Measurements from ENCODE around the gene VSIG4. TPM values are rescaled to one million over a fixed set of nuclear protein-coding genes. Genes with fewer than 3 reads are reported as not detected.

The VSIG4 gene
- total RNA-seq, 2 experiments from 2014 or later: not detected

DNA sequence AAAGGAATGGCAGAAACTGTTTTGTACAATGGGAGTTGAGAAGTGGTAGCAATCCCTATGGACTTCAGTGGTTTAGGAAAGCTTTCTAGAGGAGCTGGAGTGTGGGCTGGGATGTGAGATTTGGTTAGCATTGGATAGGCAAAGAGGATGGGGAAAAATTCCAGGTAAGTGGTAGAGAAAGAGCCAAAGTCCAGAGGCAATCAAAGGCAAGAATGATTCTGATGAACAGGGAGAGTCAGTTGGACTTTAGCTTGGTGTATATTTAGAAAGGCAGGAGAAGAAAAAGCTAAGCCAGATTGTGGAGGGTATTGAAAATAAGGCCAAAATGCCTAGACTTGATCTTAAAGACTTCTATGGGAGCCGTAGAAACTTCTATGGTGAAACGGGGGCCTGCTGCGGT, 3.7 kb upstream of the VSIG4 start:
- H3K4me3 Mint-ChIP-seq: no peak overlapping the region
- no peaks in the 10 kb centered on the region for H3K27me3 Mint-ChIP-seq
- no peaks in the 10 kb centered on the region for H3K9me3 Mint-ChIP-seq (ENCODE audit: low read depth)
- H3K4me1 Mint-ChIP-seq: peaks cover 33% of the 10 kb centered on the region
- CTCF ChIA-PET: no interaction called here
- DNase-seq: no peak
- peaks cover 6% of the 10 kb centered on the region for H3K36me3 Mint-ChIP-seq
- no peak for ATAC-seq
- no peak overlapping the region for H3K27ac Mint-ChIP-seq

GRCh38 chrX:66042307-66043077, 2.6 kb upstream of the VSIG4 start:
- H3K9me3 Mint-ChIP-seq (ENCODE audit: low read depth): no peaks in the 10 kb centered on the region
- H3K4me3 Mint-ChIP-seq: no peak overlapping the region
- H3K36me3 Mint-ChIP-seq: peaks cover 5% of the 10 kb centered on the region
- no peak overlapping the region for H3K27ac Mint-ChIP-seq
- peaks cover 28% of the 10 kb centered on the region for H3K4me1 Mint-ChIP-seq
- ATAC-seq: no peak
- CTCF ChIA-PET: no interaction called here
- DNase-seq: no peak
- no peaks in the 10 kb centered on the region for H3K27me3 Mint-ChIP-seq

DNA sequence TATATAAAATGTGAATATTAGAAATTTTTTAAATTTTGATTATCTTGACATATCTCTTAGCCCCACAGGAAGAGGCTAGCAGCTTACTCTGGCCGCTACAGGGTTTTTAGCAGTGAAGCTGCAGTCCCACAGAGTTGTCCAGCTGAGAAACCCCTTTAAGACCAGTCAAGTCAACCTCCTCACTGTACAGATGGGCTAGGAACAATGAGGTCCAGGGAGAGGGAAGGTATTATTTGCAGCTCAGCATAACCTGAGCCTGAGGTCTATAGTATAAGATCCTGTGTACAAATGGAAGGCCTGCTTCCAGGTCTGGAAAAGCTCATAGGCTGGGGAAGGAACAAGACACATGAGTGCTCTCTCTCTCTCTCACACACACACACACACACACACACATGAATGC, 1.8 kb downstream of the VSIG4 start:
- ATAC-seq (peak; percentile 41), DNase-seq (no peak)
- H3K4me1 Mint-ChIP-seq: peaks cover 4% of the 10 kb centered on the region
- CTCF ChIA-PET: interaction anchor here (0.9 kb wide), 1 partner anchor 72 kb away, joined by 4 read pairs; no protein-coding TSS in a partner anchor
- no peaks in the 10 kb centered on the region for H3K9me3 Mint-ChIP-seq (ENCODE audit: low read depth)
- peaks cover 2% of the 10 kb centered on the region for H3K36me3 Mint-ChIP-seq
- no peaks in the 10 kb centered on the region for H3K27me3 Mint-ChIP-seq
- no peak overlapping the region for H3K27ac Mint-ChIP-seq
- H3K4me3 Mint-ChIP-seq: no peak overlapping the region

GRCh38 chrX:66036231-66036630, 3.6 kb downstream of the VSIG4 start:
- Mint-ChIP-seq H3K4me3 (no peak overlapping the region), H3K27ac (no peak overlapping the region), H3K9me3 (ENCODE audit: low read depth) (no peaks in the 10 kb centered on the region), H3K4me1 (peaks cover 2% of the 10 kb centered on the region), H3K27me3 (no peaks in the 10 kb centered on the region), H3K36me3 (peaks cover 2% of the 10 kb centered on the region)
- CTCF ChIA-PET: no interaction called here
- no peak for DNase-seq
- ATAC-seq: no peak

GRCh38 chrX:66035667-66036066, 4.2 kb downstream of the VSIG4 start:
- H3K27ac Mint-ChIP-seq: no peak overlapping the region
- no peaks in the 10 kb centered on the region for H3K9me3 Mint-ChIP-seq (ENCODE audit: low read depth)
- H3K36me3 Mint-ChIP-seq: peaks cover 2% of the 10 kb centered on the region
- DNase-seq (no peak), ATAC-seq (no peak)
- no peak overlapping the region for H3K4me3 Mint-ChIP-seq
- CTCF ChIA-PET: interaction anchor here (1.6 kb wide), 1 partner anchor 10 kb away, joined by 4 read pairs; no protein-coding TSS in a partner anchor
- peaks cover 2% of the 10 kb centered on the region for H3K4me1 Mint-ChIP-seq
- H3K27me3 Mint-ChIP-seq: no peaks in the 10 kb centered on the region

- ATAC-seq: peak; percentile 71
- Mint-ChIP-seq H3K27ac (no peak overlapping the region), H3K36me3 (no peaks in the 10 kb centered on the region), H3K9me3 (ENCODE audit: low read depth) (no peaks in the 10 kb centered on the region), H3K4me1 (peaks cover 2% of the 10 kb centered on the region), H3K27me3 (no peaks in the 10 kb centered on the region), H3K4me3 (no peak overlapping the region)
- CTCF ChIA-PET: interaction anchor here (0.9 to 1.2 kb wide), 2 partner anchors 13 to 364 kb away, joined by 3 read pairs; partner anchors contain the start of gene MSN
- no peak for DNase-seq
Measured at GRCh38 chrX:66030505-66031317, 9.2 kb downstream of the VSIG4 start.

- H3K36me3 Mint-ChIP-seq: no peaks in the 10 kb centered on the region
- H3K27ac Mint-ChIP-seq: no peak overlapping the region
- no peaks in the 10 kb centered on the region for H3K9me3 Mint-ChIP-seq (ENCODE audit: low read depth)
- CTCF ChIA-PET: interaction anchor here (0.7 to 0.9 kb wide), 3 partner anchors 12 to 441 kb away, joined by 3 to 4 read pairs (median 3); no protein-coding TSS in a partner anchor
- ATAC-seq (no peak), DNase-seq (no peak)
- H3K4me3 Mint-ChIP-seq: no peak overlapping the region
- H3K4me1 Mint-ChIP-seq: peaks cover 5% of the 10 kb centered on the region
- H3K27me3 Mint-ChIP-seq: no peaks in the 10 kb centered on the region
Measured at GRCh38 chrX:66028936-66029335, 10.9 kb downstream of the VSIG4 start.

DNA sequence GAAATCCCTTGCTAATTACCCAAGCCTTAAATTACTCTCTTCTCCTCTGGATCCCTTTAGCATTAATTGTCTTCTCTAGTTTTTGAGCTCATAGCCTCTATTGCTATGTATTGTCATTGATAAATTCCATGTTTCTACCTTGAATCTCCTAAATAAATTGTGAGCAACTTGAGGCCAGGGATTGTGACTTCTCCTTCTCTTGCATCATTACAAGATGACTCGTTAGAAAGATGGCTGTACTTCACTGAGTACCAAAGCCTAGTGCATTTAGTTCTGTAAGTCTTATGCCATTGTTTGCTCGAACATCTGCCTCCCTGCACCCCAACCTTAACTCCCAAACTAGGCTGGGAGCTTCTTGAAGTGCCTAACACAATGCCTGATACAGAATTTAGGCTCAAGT, 15.3 kb downstream of the VSIG4 start:
- H3K27me3 Mint-ChIP-seq: no peaks in the 10 kb centered on the region
- ATAC-seq: no peak
- peaks cover 15% of the 10 kb centered on the region for H3K36me3 Mint-ChIP-seq
- H3K27ac Mint-ChIP-seq: no peak overlapping the region
- no peaks in the 10 kb centered on the region for H3K9me3 Mint-ChIP-seq (ENCODE audit: low read depth)
- peaks cover 27% of the 10 kb centered on the region for H3K4me1 Mint-ChIP-seq
- DNase-seq: no peak
- no peak overlapping the region for H3K4me3 Mint-ChIP-seq
- CTCF ChIA-PET: no interaction called here

- CTCF ChIA-PET: no interaction called here
- ATAC-seq: no peak
- DNase-seq: no peak
- peaks cover 32% of the 10 kb centered on the region for H3K4me1 Mint-ChIP-seq
- H3K27me3 Mint-ChIP-seq: no peaks in the 10 kb centered on the region
- no peak overlapping the region for H3K4me3 Mint-ChIP-seq
- no peaks in the 10 kb centered on the region for H3K9me3 Mint-ChIP-seq (ENCODE audit: low read depth)
- no peak overlapping the region for H3K27ac Mint-ChIP-seq
- H3K36me3 Mint-ChIP-seq: peaks cover 20% of the 10 kb centered on the region
Measured at GRCh38 chrX:66024092-66024467, 15.8 kb downstream of the VSIG4 start.

- no peak overlapping the region for H3K4me3 Mint-ChIP-seq
- no peaks in the 10 kb centered on the region for H3K27me3 Mint-ChIP-seq
- H3K27ac Mint-ChIP-seq: no peak overlapping the region
- ATAC-seq (no peak), DNase-seq (no peak)
- peaks cover 38% of the 10 kb centered on the region for H3K4me1 Mint-ChIP-seq
- CTCF ChIA-PET: no interaction called here
- H3K9me3 Mint-ChIP-seq (ENCODE audit: low read depth): no peaks in the 10 kb centered on the region
- H3K36me3 Mint-ChIP-seq: peaks cover 26% of the 10 kb centered on the region
Measured at GRCh38 chrX:66023385-66024091, 16.3 kb downstream of the VSIG4 start.

GRCh38 chrX:66022632-66023384, 17.1 kb downstream of the VSIG4 start:
- no peaks in the 10 kb centered on the region for H3K27me3 Mint-ChIP-seq
- no peak for DNase-seq
- no peak overlapping the region for H3K27ac Mint-ChIP-seq
- H3K4me1 Mint-ChIP-seq: peaks cover 44% of the 10 kb centered on the region
- H3K9me3 Mint-ChIP-seq (ENCODE audit: low read depth): no peaks in the 10 kb centered on the region
- CTCF ChIA-PET: no interaction called here
- peaks cover 26% of the 10 kb centered on the region for H3K36me3 Mint-ChIP-seq
- H3K4me3 Mint-ChIP-seq: no peak overlapping the region
- no peak for ATAC-seq

DNA sequence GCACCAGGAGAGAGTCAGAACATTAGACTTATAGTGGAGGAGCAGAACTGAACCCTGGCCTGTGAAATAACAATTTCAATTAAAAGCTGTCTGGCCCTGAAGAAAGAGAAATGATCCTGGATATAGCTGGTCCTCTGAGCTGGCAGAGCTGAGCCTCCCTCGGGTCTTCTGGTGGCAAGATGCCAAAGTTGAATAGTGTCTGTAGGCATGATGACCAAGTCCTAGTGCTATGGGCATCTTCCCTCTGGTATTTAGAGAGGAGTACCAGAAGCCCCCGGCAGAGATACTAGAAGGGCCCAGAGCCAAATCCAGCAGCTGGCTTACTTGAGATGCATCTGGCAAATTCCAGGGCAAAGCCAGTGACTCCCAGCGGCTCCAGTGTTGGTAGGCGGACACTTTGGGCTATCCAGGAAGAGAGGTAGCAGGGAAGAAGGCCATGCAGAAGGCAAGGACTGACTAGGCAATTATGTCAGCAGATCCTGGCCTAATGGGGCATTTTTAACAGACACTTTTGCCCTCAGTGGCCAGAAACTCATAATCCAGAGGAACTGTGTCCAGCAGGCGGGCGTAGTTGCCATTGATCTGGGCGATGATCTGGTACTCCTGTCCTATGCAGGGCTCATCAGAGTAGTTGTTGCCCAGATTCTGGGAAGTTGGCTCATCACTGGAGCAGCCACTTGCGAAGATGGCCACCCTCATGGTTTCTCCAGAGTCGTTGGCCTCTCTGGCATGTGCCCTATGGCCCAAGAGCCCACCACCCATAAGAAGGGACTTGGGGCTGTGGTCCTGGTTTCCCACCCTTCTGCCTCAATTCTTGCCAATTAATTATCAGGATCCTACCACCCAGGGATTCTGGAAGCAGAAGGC, 17.9 kb downstream of the VSIG4 start:
- H3K27ac Mint-ChIP-seq: peak overlapping the region; percentile 7
- CTCF ChIA-PET: no interaction called here
- no peak overlapping the region for H3K4me3 Mint-ChIP-seq
- no peak for ATAC-seq
- peaks cover 50% of the 10 kb centered on the region for H3K4me1 Mint-ChIP-seq
- H3K9me3 Mint-ChIP-seq (ENCODE audit: low read depth): no peaks in the 10 kb centered on the region
- H3K36me3 Mint-ChIP-seq: peaks cover 30% of the 10 kb centered on the region
- H3K27me3 Mint-ChIP-seq: no peaks in the 10 kb centered on the region
- DNase-seq: no peak

Measured in activated CD8-positive, alpha-beta memory T cell treated with anti-CD3 and anti-CD28 coated beads, Interleukin-2, amount 10 ng/mL, durations not matched to agents 7 days and 5 days (primary cell).